Psoas muscle (tissue), 8 donors: ENCODE results near the gene GPR89B. TPM values are rescaled to one million over a fixed set of nuclear protein-coding genes. Genes with fewer than 3 reads are reported as not detected.
"Not testable (repeated sequence)": the region's sequence is repeated elsewhere in the genome, so short reads cannot be mapped to it uniquely, and the experiment has no call there.

Experiments
- ATAC-seq, 4 donors: fragments of 200-7000 bp; cut with Tn5 transposase; one replicate each; pipeline ENCODE4 v1.9.1; 2020; ENCODE audit warnings: moderate library complexity in 3 of 4, mild to moderate bottlenecking in 2 of 4
- DNase-seq, 2 donors: peaks; one replicate each; pipeline ENCODE4 v3.0.0-alpha.2; 2020
- H3K27ac ChIP-seq: fragments of 200-600 bp; one replicate; pipeline ENCODE4 v1.8.0; 2022
- H3K27me3 ChIP-seq, 3 donors: fragments of 200-600 bp in 1 of 3; one replicate each; pipeline versions ENCODE4 v1.6.1 to v1.8.0; 2013 to 2022; ENCODE audit warnings: low read length in 2 of 3, mild to moderate bottlenecking in 2 of 3, moderate library complexity in 1 of 3; ENCODE audit not compliant: insufficient read depth in 3 of 3
- H3K36me3 ChIP-seq, 2 donors: fragments of 200-600 bp in 1 of 2; one replicate each; pipeline versions ENCODE4 v1.6.1 to v1.8.0; 2013 to 2022; ENCODE audit warnings: low read depth in 1 of 2, mild to moderate bottlenecking in 1 of 2, moderate library complexity in 1 of 2; ENCODE audit not compliant: insufficient read depth in 1 of 2
- H3K4me1 ChIP-seq: fragments of 200-600 bp; one replicate; pipeline ENCODE4 v1.8.0; 2022
- H3K4me3 ChIP-seq: fragments of 200-600 bp; one replicate; pipeline ENCODE4 v1.8.0; 2022; ENCODE audit warnings: mild to moderate bottlenecking
- H3K9me3 ChIP-seq: fragments of 200-600 bp; one replicate; pipeline ENCODE4 v1.8.0; 2022
- WGBS, 3 donors: extraction: QIAGEN DNeasy Blood & Tissue Kit; methylation state at CpG; one replicate each; pipeline versions ENCODE4 v1.1.6 to v1.1.7; 2013; 5-methylcytosine and 5-hydroxymethylcytosine counted together
- intact Hi-C, 2 donors: fragments of 100-400 bp; cut with DNase I; formaldehyde crosslinking; loops; one replicate each; pipeline versions ENCODE4 v1.11.0 to v1.14.2; 2022
- polyA plus RNA-seq, 3 donors: library from polyadenylated mRNA; stranded (reverse); fragments of 200-250 nt; gene quantifications; one replicate each; pipeline ENCODE4 v1.2.3, GENCODE V29; 2013
- total RNA-seq, 4 donors: library from RNA; stranded (reverse); fragmentation: NEBNext Ultra II Directional in 2 of 4; extraction: Animal tissue kit (Norgen Biotek cat#: 25700) in 2 of 4; gene quantifications; one replicate each; pipeline versions ENCODE4 v1.2.1 to v1.2.4, GENCODE V29; 2021 to 2023
- TF ChIP-seq, protein P1 (sequence below): fragments of 200-600 bp; IDR thresholded peaks from one replicate; pipeline ENCODE4 v1.8.0; 2022; ENCODE audit warnings: antibody characterized with exemption
- donor health status: healthy with polysubstance abuse.
- donor health status: DM: no; HTN: no; CAD: no; lungs with moderate emphysema.
- donor health status: Bipolar disorder and iron deficiency.
- donor health status: healthy.
- donor health status: DM: yes; HTN: yes; CAD: no.
- donor health status: DM: no; HTN: no; CAD: no.
- donor health status: DM: no; HTN: no; CAD: no.
- donor health status: DM: yes; HTN: yes; CAD: no.

The GPR89B gene
- total and polyA plus RNA-seq, 7 donors, result 4.0 to 8.7 (median 7.5) TPM

GRCh38 chr1:147993400-147993799, 65.2 kb downstream of the GPR89B start:
- H3K9me3 ChIP-seq, H3K27me3 ChIP-seq, H3K27ac ChIP-seq, intact Hi-C loops, H3K4me3 ChIP-seq, ATAC-seq, H3K4me1 ChIP-seq, DNase-seq: not testable (repeated sequence)
- peaks cover 0 to 11% of the 10 kb centered on the region in 2 donors for H3K36me3 ChIP-seq
- 90 to 95% (median 93%) methylated on average over 4 of the region's 4 CpGs for WGBS, 3 donors

GRCh38 chr1:147993825-147994615, 65.8 kb downstream of the GPR89B start:
- H3K27me3 ChIP-seq, intact Hi-C loops, ATAC-seq, H3K27ac ChIP-seq, DNase-seq, H3K4me1 ChIP-seq, H3K9me3 ChIP-seq, H3K4me3 ChIP-seq: not testable (repeated sequence)
- 93 to 100% (median 97%) methylated on average over 1 to 3 of the region's 4 CpGs for WGBS, 3 donors
- H3K36me3 ChIP-seq, result peaks cover 0 to 11% of the 10 kb centered on the region in 2 donors

- H3K27ac ChIP-seq, H3K4me1 ChIP-seq, ATAC-seq, intact Hi-C loops, DNase-seq, H3K9me3 ChIP-seq, H3K4me3 ChIP-seq, H3K27me3 ChIP-seq, H3K36me3 ChIP-seq: not testable (repeated sequence)
- WGBS, 3 donors, result 96 to 100% (median 98%) methylated on average over 1 of the region's 2 CpGs
Observed at GRCh38 chr1:147996088-147996487, 67.9 kb downstream of the GPR89B start.

DNA sequence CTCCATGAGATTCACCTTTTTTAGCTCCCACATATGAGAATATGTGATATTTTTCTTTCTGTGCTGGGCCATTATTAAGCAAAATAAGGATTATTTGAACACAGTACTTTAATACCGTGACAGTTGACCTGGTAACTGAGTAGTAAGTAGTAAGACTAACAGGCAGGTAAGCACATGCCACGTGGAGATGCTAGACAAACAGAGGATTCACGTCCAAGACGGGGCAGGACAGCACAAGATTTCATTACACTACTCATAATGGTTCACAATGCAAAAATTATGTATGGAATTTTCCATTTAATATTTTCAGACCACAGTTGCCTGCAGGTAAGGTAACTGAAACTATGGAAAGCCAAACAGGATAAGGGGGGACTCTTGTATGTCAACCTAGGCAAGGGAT, 79.5 kb downstream of the GPR89B start:
- H3K4me1 ChIP-seq, H3K9me3 ChIP-seq, H3K36me3 ChIP-seq, H3K27ac ChIP-seq, DNase-seq, H3K4me3 ChIP-seq, intact Hi-C loops, H3K27me3 ChIP-seq, ATAC-seq: not testable (repeated sequence)
- 94 to 97% (median 95%) methylated on average over 2 to 3 of the region's 4 CpGs for WGBS, 3 donors

GRCh38 chr1:148010527-148010926, 82.3 kb downstream of the GPR89B start:
- 56 to 70% (median 65%) methylated on average over 1 of the region's 1 CpG for WGBS, 3 donors
- ATAC-seq, result no peak
- Histone ChIP-seq H3K9me3 (no peaks in the 10 kb centered on the region), H3K4me1 (no peaks in the 10 kb centered on the region), H3K4me3 (no peak overlapping the region), H3K27me3 (peaks cover 0 to 14% (median 8%) of the 10 kb centered on the region in 3 donors), H3K27ac (no peak overlapping the region), H3K36me3 (no peaks in the 10 kb centered on the region)
- intact Hi-C loops, result no loop called here
- TF ChIP-seq, protein P1, sequence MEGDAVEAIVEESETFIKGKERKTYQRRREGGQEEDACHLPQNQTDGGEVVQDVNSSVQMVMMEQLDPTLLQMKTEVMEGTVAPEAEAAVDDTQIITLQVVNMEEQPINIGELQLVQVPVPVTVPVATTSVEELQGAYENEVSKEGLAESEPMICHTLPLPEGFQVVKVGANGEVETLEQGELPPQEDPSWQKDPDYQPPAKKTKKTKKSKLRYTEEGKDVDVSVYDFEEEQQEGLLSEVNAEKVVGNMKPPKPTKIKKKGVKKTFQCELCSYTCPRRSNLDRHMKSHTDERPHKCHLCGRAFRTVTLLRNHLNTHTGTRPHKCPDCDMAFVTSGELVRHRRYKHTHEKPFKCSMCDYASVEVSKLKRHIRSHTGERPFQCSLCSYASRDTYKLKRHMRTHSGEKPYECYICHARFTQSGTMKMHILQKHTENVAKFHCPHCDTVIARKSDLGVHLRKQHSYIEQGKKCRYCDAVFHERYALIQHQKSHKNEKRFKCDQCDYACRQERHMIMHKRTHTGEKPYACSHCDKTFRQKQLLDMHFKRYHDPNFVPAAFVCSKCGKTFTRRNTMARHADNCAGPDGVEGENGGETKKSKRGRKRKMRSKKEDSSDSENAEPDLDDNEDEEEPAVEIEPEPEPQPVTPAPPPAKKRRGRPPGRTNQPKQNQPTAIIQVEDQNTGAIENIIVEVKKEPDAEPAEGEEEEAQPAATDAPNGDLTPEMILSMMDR, result no peak
- DNase-seq, result no peak

- H3K4me3 ChIP-seq, H3K36me3 ChIP-seq, H3K27ac ChIP-seq, H3K4me1 ChIP-seq, intact Hi-C loops, H3K9me3 ChIP-seq: not testable (repeated sequence)
- DNase-seq (peak in 1 of 2 donors; percentile 34), ATAC-seq (peak in 1 of 4 donors; percentile 22)
- peaks cover 0 to 14% (median 8%) of the 10 kb centered on the region in 3 donors for H3K27me3 ChIP-seq
- WGBS, 3 donors, result 59 to 69% (median 59%) methylated on average over 32 to 39 of the region's 48 CpGs
Observed at GRCh38 chr1:148013177-148014144, 85.2 kb downstream of the GPR89B start.

DNA sequence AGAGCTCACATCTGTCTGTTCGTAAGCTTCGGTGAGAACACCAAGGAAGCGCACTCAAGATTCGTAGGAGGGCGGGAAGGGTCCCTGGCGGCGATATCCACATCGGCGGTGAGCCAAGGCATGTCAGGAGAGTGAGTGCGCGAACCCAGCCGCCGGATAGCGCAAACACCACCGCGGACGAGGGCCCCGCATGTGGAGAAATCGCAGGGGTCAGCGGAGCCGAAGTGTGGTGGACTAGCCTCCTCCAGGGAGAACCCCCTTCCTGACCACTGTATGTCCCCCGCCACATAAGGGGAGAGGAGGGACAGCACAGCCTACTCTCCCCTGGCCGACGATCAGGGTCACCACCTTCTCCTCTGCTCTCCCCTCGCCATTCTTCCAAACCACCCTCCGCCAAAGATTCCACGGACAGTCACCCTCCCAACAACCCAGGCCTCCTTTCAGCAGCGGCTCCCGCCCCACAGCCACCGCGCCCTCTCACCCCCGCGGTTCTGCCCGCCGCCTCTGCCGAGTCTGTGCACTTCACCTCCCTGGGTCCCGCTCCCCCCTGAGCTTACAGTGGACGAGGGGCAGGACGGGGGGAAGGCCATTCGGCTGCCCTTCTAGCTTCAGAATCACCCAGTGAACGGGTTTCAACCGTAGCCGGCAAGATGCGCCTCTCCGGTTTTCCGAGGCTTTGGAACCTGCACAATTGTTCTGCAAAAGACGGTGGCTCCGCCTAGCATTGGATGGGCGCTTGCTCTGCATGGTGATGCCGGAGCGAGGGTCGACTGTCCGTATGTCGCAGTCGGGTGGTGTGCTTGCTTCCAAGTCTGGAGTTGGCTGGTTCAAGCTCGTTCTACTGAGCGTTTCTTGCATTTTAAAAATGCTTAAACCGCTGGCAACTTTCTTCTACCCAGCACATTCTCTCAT, 86.3 kb downstream of the GPR89B start:
- H3K27ac ChIP-seq, intact Hi-C loops, H3K9me3 ChIP-seq, H3K36me3 ChIP-seq, H3K4me1 ChIP-seq: not testable (repeated sequence)
- WGBS, 3 donors, result 1 to 2% (median 2%) methylated on average over 21 to 50 of the region's 58 CpGs
- ATAC-seq, result peak in 1 of 4 donors; percentile 37
- Histone ChIP-seq H3K27me3 (peaks cover 0 to 14% (median 8%) of the 10 kb centered on the region in 3 donors), H3K4me3 (peak overlapping the region; percentile 25)
- DNase-seq, result peak in 1 of 2 donors; percentile 48

DNA sequence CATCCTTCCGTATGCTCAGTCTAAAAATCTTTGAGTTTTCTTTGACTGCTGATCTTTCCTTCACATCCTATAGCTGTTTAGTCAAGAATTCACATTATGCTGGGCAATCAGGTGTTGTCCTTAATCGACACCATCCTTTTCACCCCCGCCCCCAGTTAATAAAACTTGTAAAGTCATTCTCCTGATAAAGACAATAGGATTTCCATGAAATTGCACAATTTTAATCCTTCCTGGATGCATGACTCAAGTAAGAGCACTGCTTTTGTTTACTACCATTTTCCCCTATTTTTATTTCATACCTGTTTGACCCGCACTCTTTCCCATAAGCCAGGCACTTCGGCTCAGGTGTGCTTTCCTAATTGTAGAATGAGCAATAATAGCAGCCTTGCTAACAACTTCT, 96.7 kb downstream of the GPR89B start:
- H3K4me1 ChIP-seq, ATAC-seq, H3K27me3 ChIP-seq, intact Hi-C loops, H3K27ac ChIP-seq, DNase-seq, H3K4me3 ChIP-seq, H3K9me3 ChIP-seq, H3K36me3 ChIP-seq: not testable (repeated sequence)
- WGBS, 3 donors, result 92 to 98% (median 93%) methylated on average over 5 of the region's 5 CpGs

- H3K27ac ChIP-seq, DNase-seq, H3K36me3 ChIP-seq, H3K4me3 ChIP-seq, H3K9me3 ChIP-seq, intact Hi-C loops, H3K4me1 ChIP-seq, H3K27me3 ChIP-seq, ATAC-seq: not testable (repeated sequence)
- 73 to 89% methylated on average over 1 to 2 of the region's 4 CpGs; no CpG with 5 or more reads in 1 of the 3 donors for WGBS, 3 donors
Observed at GRCh38 chr1:148027004-148027403, 98.8 kb downstream of the GPR89B start.
